ENCODE data around the gene ISOC2.
"Not testable (repeated sequence)": the region's sequence is repeated elsewhere in the genome, so short reads cannot be mapped to it uniquely, and the experiment has no call there.

Gene ISOC2

DNA sequence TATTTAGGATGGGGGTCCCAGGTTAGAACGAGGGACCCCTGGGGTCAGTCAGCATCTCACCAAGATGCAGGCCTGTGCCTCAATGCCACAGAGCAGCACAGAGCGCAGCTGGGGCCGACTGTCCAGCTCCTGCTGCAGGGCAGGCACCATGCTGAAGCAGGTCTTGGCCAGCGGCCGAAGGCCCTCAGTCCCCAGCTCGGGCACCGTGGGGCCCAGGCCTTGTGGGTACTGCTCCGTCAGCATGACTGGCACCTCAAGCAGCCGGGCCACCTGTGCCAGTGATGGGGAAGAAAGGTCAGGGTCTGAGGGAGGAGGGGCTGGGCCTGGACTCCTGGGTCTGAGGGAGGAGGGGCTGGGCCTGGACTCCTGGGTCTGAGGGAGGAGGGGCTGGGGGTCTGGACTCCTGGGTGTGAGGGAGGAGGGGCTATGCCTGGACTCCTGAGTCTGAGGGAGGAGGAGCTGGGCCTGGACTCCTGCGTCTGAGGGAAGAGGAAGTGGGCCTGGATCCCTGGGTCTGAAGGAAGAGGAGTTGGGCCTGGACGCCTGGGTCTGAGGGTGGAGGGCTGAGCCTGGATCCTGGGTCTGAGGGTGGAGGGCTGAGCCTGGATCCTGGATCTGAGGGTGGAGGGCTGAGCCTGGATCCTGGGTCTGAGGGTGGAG is 5.7 kb downstream of the ISOC2 start:
- FAIRE-seq, result no peak

DNA sequence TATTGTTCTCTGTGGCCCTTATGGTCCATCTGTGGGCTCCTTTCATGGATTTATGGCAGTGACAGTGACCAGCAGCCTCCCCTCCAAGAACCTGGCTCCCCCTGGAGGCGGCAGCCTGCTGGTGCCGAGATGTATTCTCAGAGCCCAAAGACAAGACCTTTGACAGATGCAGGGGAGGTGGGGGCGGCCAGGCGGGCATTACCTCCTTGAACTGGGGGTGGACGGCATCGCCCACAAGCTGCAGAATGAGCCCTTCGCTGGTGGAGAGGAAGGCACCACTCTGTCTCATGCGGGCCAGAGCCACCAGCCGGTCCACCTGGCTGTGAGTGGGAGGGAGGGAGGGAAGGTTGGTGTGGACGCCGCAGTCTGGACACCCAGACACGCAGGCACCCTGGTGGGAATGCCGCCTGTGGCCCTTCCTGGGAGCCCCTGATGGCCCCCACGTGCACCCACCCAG is 6.6 kb downstream of the ISOC2 start:
- FAIRE-seq, result no peak

DNA sequence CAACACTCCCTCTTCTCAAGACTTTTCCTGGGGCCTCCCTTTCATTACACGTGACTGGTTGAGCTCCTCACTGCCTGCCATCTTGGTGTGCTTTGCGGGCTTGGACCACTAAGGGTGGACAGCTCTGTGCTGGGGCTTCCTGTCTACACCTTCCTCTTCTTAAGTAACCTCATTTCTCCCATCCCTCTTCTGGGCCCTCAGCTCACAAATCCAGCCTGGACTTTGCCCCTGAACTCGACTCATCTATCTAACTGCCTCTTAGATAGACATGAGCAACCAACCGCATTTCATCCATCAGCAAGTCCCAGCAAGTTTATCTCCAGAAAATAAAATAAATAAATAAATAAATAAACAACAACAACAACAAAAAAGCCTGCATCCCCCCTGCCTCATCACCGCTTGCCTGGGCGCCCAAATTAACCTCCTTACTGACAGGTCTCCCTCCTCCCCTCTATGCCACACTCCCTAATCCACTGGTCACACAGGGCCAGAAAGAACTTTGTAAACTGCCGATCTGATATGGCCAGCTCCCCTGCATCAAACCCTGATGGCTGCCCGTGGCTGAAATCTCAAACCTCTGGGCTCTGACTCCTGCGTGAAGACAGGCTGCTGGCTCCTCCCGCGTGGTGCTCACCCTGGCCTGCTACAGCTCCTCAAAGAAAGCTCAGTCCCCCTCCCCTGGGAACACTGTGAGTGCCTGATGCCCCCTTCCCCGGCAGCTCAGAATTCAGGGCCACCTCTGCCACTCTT is 7.8 kb downstream of the ISOC2 start:
- FAIRE-seq, result no peak

DNA sequence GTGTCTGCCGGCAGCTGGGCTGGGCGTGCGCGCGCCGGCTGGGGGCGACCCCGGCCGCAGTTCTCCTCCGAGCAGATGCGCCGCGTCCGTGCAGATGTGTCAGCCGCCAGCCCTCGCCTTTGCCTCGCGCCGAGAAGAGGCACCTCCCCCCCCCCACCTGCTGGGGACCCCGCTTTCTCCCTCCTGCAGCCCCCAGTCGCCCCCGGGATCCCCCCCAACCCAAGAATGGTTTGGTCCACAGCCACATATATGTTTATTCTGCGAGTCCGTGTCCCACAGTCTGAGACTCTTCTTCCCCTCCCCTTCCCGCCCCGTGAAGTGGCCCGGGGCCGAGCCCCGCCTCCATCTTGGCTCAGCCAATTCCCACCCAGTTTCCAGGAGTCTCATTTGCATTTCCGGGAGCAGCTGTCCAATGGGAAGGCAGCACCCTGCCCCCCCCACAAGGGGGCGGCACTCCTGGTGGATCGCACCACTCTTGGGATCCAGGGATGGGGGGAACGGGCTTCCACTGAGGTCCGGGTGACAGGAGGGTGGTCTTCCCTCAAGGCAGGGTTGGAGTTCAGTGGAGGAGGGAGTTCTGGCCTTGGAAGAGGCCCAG is 8.6 kb downstream of the ISOC2 start:
- FAIRE-seq, result no peak

DNA sequence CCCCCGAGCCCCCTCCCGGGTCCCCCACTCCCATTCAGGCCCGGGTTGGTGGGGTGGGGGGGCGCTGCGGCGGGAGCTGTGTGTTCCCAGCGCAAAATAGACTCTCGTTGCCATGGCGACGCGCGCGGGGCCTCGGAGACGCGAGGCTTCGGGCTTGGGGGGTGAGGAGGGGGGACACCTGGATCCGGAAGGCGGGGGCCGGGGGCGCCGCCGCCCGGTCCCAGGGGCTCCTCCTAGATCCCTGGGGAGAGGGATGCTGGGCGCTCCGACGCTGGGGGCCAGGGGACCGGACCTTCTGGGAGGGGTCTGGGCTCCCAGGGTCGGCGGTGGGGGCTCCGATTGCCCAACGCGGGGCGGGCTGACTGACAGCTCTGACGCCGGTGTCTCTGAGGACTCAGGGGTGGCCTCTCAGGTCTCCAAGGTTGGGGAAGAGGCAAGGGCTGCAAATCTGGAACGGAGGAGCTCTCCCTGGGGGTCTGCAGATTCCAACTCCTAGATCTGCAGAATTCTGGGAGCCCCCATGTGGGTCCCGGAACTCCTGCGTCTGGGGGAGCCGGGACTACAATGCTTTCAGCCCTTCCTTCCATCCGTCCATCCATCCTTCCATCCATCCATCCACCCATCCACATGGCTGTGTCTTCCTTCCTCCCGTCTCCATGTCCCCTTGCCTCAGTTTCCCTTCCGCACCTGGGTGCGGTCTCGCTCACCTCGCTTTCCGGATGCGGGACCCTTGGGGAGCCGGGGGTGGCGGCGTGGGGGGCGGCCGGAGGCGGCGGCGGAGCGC is 9.3 kb downstream of the ISOC2 start:
- no peak for FAIRE-seq

DNA sequence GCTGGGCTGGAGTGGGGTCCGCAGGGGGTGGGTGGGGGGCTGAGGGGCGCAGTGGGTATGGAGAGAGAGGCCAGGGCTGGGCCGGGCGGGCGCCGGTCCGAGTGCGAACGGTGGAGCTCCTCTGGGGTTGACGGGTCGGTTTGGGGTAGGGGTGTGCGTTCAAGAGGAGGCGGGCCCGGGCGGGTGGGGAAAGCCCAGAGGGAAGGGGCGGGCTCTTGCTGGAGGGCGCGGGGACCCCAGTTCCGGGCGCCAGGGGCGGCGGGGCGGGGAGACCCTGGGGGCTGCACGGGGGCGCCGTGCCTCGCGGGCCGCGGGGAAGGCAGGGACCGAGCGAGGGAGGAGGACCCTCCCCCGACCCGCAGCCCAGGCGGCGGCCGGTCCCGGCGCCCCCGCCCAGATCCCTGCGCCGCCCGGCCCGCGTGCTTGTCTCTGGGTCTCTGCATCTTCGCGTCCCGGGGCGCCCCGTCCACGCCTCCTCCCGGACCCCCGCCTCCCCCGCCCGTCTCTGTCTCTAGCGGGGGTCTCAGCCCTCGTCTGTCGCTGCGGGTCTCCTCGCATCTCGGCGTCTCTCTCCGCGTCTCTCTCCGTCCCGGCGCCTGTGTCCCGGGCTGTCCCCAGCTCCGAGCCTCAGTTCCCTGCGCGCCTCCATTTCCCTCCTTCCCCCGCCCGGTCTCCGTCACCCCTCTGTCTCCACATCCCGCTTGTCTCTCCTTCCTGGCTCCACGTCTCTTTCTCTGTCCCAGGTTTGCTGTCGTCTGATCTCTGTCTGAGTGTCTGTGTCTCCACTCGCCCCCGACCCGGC is 10.1 kb downstream of the ISOC2 start:
- FAIRE-seq, result no peak

DNA sequence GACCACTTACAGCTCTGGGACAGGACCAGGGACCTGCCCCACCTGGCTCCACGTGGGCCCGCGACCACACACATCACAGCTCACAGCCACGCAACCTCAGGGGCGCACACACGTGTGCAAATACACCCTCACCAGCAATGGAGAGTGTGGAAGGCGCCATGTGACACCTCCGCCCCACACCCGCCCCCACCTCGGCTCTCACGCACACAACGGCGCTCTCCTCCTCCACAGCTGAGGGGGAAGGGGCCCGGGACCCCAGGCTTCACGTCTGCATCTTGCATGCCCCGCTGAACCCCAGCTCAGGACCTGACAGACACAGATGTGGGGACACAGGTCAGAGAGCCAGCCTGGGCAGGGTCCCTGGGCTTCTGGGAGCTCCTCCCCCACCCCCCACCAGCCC is 12.0 kb downstream of the ISOC2 start:
- FAIRE-seq, result no peak

DNA sequence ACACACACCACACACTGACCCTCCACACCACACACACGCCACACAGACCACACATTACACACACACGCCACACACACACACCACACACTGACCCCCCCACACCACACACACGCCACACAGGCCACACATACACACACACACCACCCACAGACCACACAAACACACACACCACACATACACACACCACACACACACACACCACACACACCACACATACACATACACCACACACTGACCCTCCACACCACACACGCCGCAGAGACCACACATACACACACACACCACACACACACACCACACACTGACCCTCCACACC is 13.3 kb downstream of the ISOC2 start:
- not testable (repeated sequence) for FAIRE-seq

DNA sequence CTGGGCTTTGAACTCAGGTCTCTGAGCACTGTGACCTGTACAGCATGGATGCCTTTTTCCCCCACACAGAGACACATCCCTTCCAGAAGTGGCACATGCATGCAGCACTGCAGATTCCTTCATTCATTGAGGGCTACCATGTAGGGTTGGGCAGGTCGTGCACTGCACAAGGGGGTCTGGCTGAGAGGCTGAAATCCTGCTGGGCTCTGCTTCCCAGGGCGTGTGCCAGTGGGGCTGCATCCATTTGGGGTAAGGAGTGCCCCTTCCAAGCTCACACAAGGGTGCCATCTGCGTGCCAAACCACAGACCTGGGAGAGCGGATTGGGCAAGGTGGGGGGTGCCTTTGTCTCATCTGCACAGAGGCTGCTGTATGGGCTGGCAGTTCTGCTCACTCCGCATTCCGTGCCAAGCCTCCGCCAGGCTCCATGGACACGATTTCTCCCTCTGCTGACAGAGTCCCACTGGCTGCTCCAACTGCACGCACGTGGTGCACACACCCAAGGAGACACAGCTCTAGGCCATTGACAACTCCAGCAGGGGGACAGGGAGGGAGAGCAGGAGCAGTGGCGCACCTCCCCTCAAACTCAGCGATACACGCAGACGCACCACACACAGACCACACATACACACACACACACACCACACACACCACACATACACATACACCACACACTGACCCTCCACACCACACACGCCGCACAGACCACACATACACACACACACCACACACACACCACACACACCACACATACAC is 13.8 kb downstream of the ISOC2 start:
- FAIRE-seq, result no peak

DNA sequence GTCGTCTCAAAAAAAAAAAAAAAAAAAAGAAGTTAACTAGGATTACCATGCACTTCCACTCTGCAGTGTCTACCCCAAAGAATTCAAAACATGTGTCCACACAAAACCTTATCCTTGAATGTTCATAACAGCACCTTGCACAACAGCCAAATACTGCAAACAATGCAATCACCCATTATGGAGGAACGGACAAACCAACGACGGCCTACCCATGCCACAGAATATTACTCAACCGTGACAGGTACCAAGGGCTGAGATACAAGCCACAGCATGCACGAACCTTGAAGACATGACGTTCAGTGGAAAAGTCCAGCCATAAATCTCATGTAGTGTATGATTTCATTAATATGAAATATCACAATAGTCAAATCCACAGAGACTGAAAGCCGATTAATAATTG is 15.4 kb downstream of the ISOC2 start:
- no peak for FAIRE-seq

DNA sequence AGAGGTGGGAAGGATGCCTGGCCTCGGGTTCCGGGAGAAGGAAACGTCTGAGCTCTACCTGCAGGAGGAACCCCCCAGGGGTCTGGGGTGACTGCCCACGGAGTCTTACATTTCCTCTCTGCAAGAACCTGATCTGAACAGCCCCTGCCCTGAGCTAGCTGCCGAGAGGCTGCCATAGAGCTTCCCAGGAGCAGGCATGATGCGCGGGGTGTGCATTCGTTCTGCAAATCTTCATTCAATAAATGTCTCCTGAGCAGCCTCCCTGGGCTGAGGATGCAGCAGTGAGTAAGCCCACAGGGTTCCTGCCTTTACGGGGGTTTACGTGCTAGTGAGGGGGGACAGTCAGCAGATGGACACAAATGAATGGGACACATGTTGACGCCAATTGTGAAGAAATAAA is 16.8 kb downstream of the ISOC2 start:
- FAIRE-seq, result no peak

DNA sequence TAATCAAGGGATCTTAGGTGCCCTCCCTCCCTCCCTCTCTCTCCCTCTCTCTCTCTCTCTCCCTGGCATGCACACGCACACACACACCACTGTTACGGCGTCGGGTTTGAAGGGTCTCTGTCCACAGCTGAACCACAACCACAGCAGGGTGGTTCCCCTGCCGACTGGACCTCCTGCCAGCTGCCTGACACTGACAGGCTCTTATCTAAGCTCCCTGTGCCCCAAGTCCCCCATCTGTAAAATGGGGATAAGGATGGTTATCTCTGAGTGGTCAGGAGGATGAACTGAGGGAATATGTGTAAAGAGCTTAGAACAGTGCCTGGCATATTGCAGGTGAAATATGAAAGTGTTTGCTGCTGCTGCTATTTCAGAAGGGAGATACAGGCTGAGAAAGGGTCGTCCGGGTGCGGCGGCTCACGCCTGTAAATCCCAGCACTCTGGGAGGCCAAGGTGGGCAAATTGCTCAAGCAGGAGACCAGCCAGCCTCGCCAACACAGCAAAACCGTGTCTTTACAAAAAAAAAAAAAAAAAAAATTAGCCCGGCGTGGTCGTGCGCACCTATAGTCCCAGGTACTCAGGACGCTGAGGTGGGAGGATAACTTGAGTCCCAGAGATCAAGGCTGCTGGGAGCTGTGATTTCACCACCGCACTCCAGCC is 17.5 kb downstream of the ISOC2 start:
- FAIRE-seq, result no peak

DNA sequence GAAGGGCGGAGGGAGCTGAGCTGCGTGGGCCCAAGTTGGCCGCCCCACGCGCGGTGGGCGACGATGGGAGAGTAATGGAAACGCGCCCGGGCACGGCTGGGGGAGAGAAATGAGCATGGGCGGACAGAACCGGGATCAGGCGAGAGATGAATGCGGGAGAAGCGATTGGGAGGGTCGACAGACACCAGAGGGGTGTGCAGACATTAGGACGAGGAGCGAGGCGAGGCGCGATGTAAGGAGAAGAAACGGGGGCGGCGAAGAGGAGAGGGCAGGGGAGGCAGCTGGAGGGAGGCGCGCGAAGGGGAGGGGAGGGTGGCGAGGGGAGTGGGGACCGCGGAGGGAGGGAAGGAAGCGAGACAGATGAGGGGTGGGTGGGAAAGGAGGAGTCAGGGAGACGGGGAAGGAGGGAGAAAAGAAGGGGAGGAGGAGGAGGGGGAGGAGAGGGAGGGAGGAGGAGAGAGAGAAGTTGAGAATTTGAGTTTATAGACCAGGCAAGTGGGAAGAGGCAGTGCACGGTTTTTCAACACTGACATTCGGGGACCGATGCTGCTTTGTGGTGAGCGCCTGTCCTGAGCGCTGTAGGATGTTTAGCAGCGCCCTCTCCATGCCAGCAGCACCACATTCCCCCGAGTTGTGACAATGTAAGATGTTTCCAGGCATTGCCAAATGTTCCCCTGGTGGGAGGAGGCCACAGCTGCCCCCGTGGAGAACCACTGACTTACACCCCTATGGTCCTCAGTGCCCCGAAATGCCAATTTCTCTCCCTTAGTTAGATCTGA is 18.2 kb downstream of the ISOC2 start, which contains the start of gene SHISA7:
Gene SHISA7, minus strand, starts transcription at position 256 of the 779 bp plus-strand sequence. CDS start 437 bp downstream, outside the sequence.
- FAIRE-seq, result no peak

DNA sequence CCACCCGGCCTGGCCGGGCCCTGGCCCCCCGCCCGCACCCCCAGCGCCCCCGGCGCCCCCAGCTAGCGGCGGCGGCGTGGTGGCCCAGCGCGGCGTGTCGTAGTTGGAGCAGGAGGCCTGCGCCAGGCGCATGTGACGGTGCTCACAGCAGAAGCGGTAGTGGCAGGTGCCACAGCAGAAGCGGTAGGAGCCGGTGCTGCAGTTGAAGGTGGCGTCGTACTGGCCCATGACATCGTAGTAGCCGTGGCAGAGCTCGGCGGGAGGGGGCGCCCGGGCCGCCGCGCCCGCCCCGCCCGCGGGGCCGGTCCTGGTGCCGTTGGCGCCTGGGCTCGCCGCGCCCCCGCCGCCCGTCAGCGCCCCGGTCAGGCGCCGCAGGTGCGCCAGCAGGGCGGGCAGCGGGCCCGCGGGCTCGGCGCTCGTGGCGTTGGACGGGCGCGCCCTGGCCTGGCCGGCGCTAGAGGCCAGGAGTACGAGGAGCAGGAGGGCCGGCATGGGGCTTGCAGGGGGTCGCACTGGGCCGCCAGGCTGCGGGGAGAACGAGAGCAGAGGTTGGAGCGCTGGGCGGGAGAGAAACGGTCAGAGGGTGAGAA is 19.0 kb downstream of the ISOC2 start:
- no peak for FAIRE-seq

DNA sequence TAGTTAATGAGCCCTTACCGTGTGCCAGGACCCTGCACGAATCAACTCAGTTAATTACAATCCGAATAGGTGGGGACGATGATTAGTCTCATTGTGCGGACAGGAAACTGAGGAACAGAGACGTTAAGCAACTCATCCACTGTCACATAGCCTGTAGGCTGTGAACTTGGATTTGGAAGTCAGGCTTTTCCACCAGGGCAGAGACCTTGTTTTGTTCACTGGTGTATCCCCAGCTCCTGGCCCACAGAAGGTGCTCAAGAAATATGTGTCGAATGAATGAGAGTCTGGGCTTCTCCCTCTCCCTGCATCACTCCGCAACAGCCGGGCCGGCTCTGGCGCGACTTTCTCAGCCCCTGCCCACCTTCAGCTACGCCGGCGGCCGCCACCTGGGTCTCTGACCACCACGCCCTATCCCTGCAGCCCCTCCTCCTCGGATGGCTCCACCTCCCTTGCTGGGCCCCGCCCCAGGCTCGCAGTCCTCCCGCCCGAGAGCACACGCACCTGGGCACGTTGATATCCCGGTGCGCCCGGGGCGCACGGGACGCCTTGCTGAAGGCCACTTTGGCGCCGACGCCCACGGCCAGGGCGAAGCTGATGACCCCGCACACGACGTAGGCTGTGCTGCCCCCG is 19.6 kb downstream of the ISOC2 start:
- FAIRE-seq, result no peak

DNA sequence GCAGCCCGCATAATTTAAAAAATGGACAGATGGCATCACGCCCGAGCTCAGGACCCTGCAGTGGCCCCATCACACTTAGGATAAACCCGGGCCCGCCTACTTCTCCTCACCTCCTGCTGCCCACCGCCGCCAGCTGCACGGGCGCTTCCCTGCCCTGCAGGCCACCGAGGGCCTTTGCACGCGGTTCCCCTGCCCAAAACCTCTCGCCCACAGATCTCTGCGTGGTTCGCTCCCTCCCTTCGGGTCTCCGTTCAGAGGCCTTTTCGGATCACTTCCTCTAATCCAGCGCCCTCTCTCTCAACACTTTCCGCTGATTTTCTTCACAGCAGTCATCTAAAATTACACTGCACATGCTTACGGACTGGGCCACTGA is 20.1 kb downstream of the ISOC2 start:
- no peak for FAIRE-seq

DNA sequence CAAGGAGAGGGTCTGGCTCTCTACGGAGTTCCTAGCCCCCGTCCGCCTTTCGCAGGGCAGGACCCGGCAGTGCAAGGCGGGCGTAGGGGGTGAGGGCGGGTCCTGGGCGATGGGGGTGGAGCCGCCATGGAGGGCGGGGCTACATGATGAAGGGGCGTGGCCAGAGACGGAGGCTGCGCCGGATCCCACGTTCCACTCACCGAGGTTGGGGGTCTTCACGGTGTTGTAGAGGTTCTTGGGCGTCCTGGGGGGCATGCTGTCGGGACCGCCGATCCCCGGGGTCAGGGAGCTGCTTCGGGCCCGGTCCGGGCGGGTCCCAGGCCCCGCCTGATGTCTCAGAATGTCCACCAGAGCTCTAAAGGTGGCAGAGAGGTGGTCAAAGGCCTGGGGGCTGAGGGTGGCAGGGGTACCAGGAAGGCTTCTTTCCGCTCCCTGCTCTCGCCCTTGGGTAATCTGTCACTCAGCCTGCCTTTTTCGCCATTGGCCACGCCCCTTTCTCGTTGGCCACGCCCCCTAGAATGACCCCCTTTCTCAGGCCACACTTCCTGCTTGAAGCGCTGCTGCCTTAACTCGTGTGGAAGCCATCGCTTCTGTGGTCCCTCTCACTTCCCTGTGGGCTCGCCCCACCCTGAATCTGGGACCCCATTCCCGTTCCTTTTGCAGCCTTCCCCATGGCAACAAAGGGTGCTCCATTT is 20.9 kb downstream of the ISOC2 start:
- FAIRE-seq, result no peak

DNA sequence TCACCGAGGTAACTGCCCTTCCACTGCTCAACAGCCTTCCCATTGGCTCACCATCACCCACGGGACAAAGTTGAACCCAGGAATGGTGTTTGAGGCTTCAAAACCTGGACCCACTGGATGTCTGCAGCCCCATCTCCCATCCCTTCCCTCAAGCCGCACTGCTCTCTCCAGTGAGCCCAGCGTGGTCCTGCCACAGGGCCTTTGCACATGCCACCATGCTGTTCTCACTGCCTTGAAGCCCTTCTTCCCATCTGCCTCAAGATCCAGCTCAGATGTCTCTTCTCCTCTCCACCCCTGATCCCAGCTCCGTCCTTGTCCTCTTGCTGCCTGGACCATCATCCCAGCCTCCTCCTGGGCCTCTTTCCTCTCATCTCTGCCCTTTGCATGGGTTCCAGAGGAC is 22.4 kb downstream of the ISOC2 start:
- no peak for FAIRE-seq

DNA sequence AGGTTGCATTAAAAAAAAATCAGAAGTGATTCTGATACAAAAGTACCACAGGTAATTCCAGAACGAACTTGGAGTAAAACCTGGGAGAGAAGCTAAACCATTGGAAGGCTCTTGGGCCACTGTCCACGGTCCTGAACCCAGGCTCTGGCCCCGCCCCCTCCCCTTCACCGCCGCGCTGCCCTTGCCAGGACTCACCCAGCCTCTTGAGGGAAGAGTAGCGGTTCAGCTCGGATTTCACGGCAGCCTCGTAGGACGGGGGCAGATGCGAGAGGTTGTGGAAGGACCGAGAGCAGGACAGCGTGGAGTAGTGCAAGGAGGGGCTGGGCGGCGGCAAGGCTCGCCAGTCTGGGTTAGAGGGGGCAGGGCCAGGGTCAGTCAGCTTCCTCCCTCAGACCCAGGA is 24.0 kb downstream of the ISOC2 start:
- no peak for FAIRE-seq

All from A204.1 (cell line).